HG03354 (cell line): Measurements from ENCODE around the gene ZFYVE19.
A peak's percentile ranks its signal among the peaks of the same experiment; 100 is the strongest.
"Not testable (repeated sequence)": the region's sequence is repeated elsewhere in the genome, so short reads cannot be mapped to it uniquely, and the experiment has no call there.

Experiments
- ATAC-seq: cut with Tn5 transposase; IDR thresholded peaks from one replicate; pipeline ENCODE4 v1.9.1; 2021; ENCODE audit warnings: mild to moderate bottlenecking; ENCODE audit not compliant: unreplicated experiment, poor library complexity, severe bottlenecking

The ZFYVE19 gene

GRCh38 chr15:40843885-40844695 is 37.2 kb downstream of the ZFYVE19 start, which contains the start of gene SPINT1:
SPINT1 (plus strand) TSS chr15:40844048; CDS start chr15:40844555, 507 bp downstream.
- no peak for ATAC-seq

- ATAC-seq = no peak
Measured at GRCh38 chr15:40844696-40845030, 37.8 kb downstream of the ZFYVE19 start.

- no peak for ATAC-seq
Measured at GRCh38 chr15:40845036-40845435, 38.1 kb downstream of the ZFYVE19 start.

GRCh38 chr15:40845511-40846284 is 38.8 kb downstream of the ZFYVE19 start:
- no peak for ATAC-seq

- ATAC-seq = no peak
Measured at GRCh38 chr15:40846841-40847222, 39.9 kb downstream of the ZFYVE19 start.

- peak; percentile 53 for ATAC-seq
Measured at GRCh38 chr15:40847223-40847961, 40.5 kb downstream of the ZFYVE19 start.

GRCh38 chr15:40850576-40851112 is 43.8 kb downstream of the ZFYVE19 start:
- no peak for ATAC-seq

GRCh38 chr15:40852529-40852928 is 45.6 kb downstream of the ZFYVE19 start:
- no peak for ATAC-seq

- ATAC-seq = no peak
Measured at GRCh38 chr15:40853241-40853890, 46.5 kb downstream of the ZFYVE19 start.

- no peak for ATAC-seq
Measured at GRCh38 chr15:40854161-40854560, 47.3 kb downstream of the ZFYVE19 start.

GRCh38 chr15:40855706-40856234 is 48.9 kb downstream of the ZFYVE19 start:
- ATAC-seq = no peak

- ATAC-seq = no peak
Measured at GRCh38 chr15:40856746-40857145, 49.9 kb downstream of the ZFYVE19 start.

GRCh38 chr15:40857601-40858341 is 50.9 kb downstream of the ZFYVE19 start:
- peak; percentile 75 for ATAC-seq

- no peak for ATAC-seq
Measured at GRCh38 chr15:40858706-40859105, 51.8 kb downstream of the ZFYVE19 start.

GRCh38 chr15:40859206-40859851 is 52.4 kb downstream of the ZFYVE19 start:
- peak; percentile 69 for ATAC-seq

- ATAC-seq = not testable (repeated sequence)
Measured at GRCh38 chr15:40861147-40861546, 54.3 kb downstream of the ZFYVE19 start.

- ATAC-seq = no peak
Measured at GRCh38 chr15:40863660-40864270, 56.9 kb downstream of the ZFYVE19 start.
